Mesenchymal stem cell (in vitro differentiated cells and primary cell): ENCODE data around the gene BTD.

Source experiments
- DNase-seq: peaks from one replicate; pipeline ENCODE4 v3.0.0-alpha.2; 2013
- H2AFZ ChIP-seq: one replicate; pipeline ENCODE4 v1.6.1; 2013; ENCODE audit warnings: low read depth, mild to moderate bottlenecking, control low read depth, inconsistent platforms, low read length, moderate library complexity
- H2AK5ac ChIP-seq: 2 replicates; pipeline ENCODE4 v1.6.1; 2013; ENCODE audit warnings: low read length, moderate library complexity, mild to moderate bottlenecking, inconsistent platforms; ENCODE audit not compliant: severe bottlenecking
- H2BK120ac ChIP-seq: one replicate; pipeline ENCODE4 v1.6.1; 2013; ENCODE audit warnings: low read depth, mild to moderate bottlenecking, inconsistent platforms, low read length, moderate library complexity
- H2BK12ac ChIP-seq, 2 experiments: one replicate each; pipeline ENCODE4 v1.6.1; 2013; ENCODE audit warnings: inconsistent platforms in 2 of 2, low read length in 2 of 2, mild to moderate bottlenecking in 2 of 2, moderate library complexity in 2 of 2, control low read depth in 1 of 2
- H2BK15ac ChIP-seq: one replicate; pipeline ENCODE4 v1.6.1; 2013; ENCODE audit warnings: mild to moderate bottlenecking, low read depth, inconsistent platforms; ENCODE audit not compliant: poor library complexity, severe bottlenecking
- H2BK5ac ChIP-seq: 2 replicates; pipeline ENCODE4 v1.6.1; 2013; ENCODE audit warnings: low read depth, mild to moderate bottlenecking, low read length, control low read depth, inconsistent platforms; ENCODE audit not compliant: poor library complexity, severe bottlenecking
- H3K14ac ChIP-seq, 2 experiments: one replicate each; pipeline ENCODE4 v1.6.1; 2013; ENCODE audit warnings: inconsistent platforms in 2 of 2, low read length in 2 of 2, control low read depth in 1 of 2, mild to moderate bottlenecking in 1 of 2, moderate library complexity in 1 of 2
- H3K18ac ChIP-seq, 2 experiments: one replicate each; pipeline ENCODE4 v1.6.1; 2013; ENCODE audit warnings: inconsistent platforms in 2 of 2, low read length in 2 of 2, control low read depth in 1 of 2, low read depth in 1 of 2, mild to moderate bottlenecking in 1 of 2
- H3K23ac ChIP-seq, 2 experiments: one replicate each; pipeline ENCODE4 v1.6.1; 2013; ENCODE audit warnings: inconsistent platforms in 2 of 2, low read length in 2 of 2, mild to moderate bottlenecking in 2 of 2, moderate library complexity in 2 of 2, control low read depth in 1 of 2
- H3K27ac ChIP-seq: 2 replicates; pipeline ENCODE4 v1.5.1; 2013; ENCODE audit warnings: mild to moderate bottlenecking, moderate library complexity, low read length, control low read depth, inconsistent platforms; ENCODE audit not compliant: poor library complexity, severe bottlenecking
- H3K27me3 ChIP-seq, 2 experiments: 2 replicates each; pipeline versions ENCODE4 v1.6.1 to v1.7.0; 2013; ENCODE audit warnings: low read length in 2 of 2, mild to moderate bottlenecking in 2 of 2, moderate library complexity in 2 of 2, control low read depth in 1 of 2, inconsistent platforms in 1 of 2; ENCODE audit not compliant: control insufficient read depth in 1 of 2, insufficient read depth in 1 of 2
- H3K36me3 ChIP-seq, 2 experiments: 2 replicates each; pipeline versions ENCODE4 v1.6.1 to v1.7.0; 2013; ENCODE audit warnings: low read length in 2 of 2, control low read depth in 1 of 2, inconsistent platforms in 1 of 2, low read depth in 1 of 2, mild to moderate bottlenecking in 1 of 2; ENCODE audit not compliant: insufficient read depth in 2 of 2, control insufficient read depth in 1 of 2
- H3K4ac ChIP-seq, 2 experiments: one replicate each; pipeline ENCODE4 v1.6.1; 2013; ENCODE audit warnings: inconsistent platforms in 2 of 2, low read length in 2 of 2, mild to moderate bottlenecking in 2 of 2, moderate library complexity in 2 of 2, control low read depth in 1 of 2, low read depth in 1 of 2
- H3K4me1 ChIP-seq: 2 replicates; pipeline ENCODE4 v1.6.1; 2013; ENCODE audit warnings: low read depth, low read length, control low read depth; ENCODE audit not compliant: control insufficient read depth, insufficient read depth
- H3K4me2 ChIP-seq: 2 replicates; pipeline ENCODE4 v1.6.1; 2013; ENCODE audit warnings: low read length, mild to moderate bottlenecking, inconsistent platforms; ENCODE audit not compliant: poor library complexity, severe bottlenecking
- H3K4me3 ChIP-seq, 2 experiments: 2 replicates each; pipeline versions ENCODE4 v1.5.1 to v1.7.0; 2013; ENCODE audit warnings: low read length in 2 of 2, mild to moderate bottlenecking in 2 of 2, control low read depth in 1 of 2, low read depth in 1 of 2; ENCODE audit not compliant: insufficient read depth in 1 of 2
- H3K79me1 ChIP-seq: replicated peaks from 2 replicates; pipeline ENCODE4 v1.6.1; 2013; ENCODE audit warnings: mild to moderate bottlenecking, control low read depth, low read length, inconsistent platforms; ENCODE audit not compliant: poor library complexity, severe bottlenecking
- H3K9ac ChIP-seq: 2 replicates; pipeline ENCODE4 v1.7.0; 2013; ENCODE audit warnings: mild to moderate bottlenecking, low read length, moderate library complexity
- H3K9me3 ChIP-seq: 2 replicates; pipeline ENCODE4 v1.7.0; 2013; ENCODE audit warnings: mild to moderate bottlenecking, low read length; ENCODE audit not compliant: control insufficient read depth
- H4K8ac ChIP-seq: one replicate; pipeline ENCODE4 v1.6.1; 2013; ENCODE audit warnings: inconsistent platforms, mild to moderate bottlenecking, low read length, moderate library complexity
- H4K91ac ChIP-seq: one replicate; pipeline ENCODE4 v1.6.1; 2013; ENCODE audit warnings: mild to moderate bottlenecking, low read length, inconsistent platforms
- WGBS: methylation state at CpG from one replicate; pipeline ENCODE4 v1.1.7; 2013; ENCODE audit warnings: mixed read lengths; 5-methylcytosine and 5-hydroxymethylcytosine counted together

BTD gene

GRCh38 chr3:15591928-15592327 is 9.6 kb upstream of the BTD start:
- no peak overlapping the region for H2AK5ac ChIP-seq
- no peak overlapping the region for H2BK15ac ChIP-seq
- H3K9me3 ChIP-seq, result no peaks in the 10 kb centered on the region
- H3K4me3 ChIP-seq, result no peak overlapping the region
- H4K91ac ChIP-seq, result no peak overlapping the region
- H3K14ac ChIP-seq, result no peak overlapping the region
- WGBS, result 93% methylated on average over 17 of the region's 21 CpGs
- no peak overlapping the region for H3K27ac ChIP-seq
- H4K8ac ChIP-seq, result no peak overlapping the region
- no peak overlapping the region for H2AFZ ChIP-seq
- H3K4me2 ChIP-seq, result no peak overlapping the region
- no peak for DNase-seq
- no peak overlapping the region for H3K4ac ChIP-seq
- H2BK12ac ChIP-seq, result no peak overlapping the region
- no peak overlapping the region for H3K23ac ChIP-seq
- H2BK120ac ChIP-seq, result no peak overlapping the region
- no peak overlapping the region for H2BK5ac ChIP-seq
- H3K36me3 ChIP-seq, result peaks cover 15 to 73% of the 10 kb centered on the region in 2 experiments
- H3K18ac ChIP-seq, result no peak overlapping the region
- peaks cover 4% of the 10 kb centered on the region for H3K79me1 ChIP-seq
- H3K4me1 ChIP-seq, result no peaks in the 10 kb centered on the region
- no peaks in the 10 kb centered on the region for H3K27me3 ChIP-seq
- no peak overlapping the region for H3K9ac ChIP-seq

- no peak overlapping the region for H2AK5ac ChIP-seq
- H2AFZ ChIP-seq, result no peak overlapping the region
- peaks cover 4% of the 10 kb centered on the region for H3K79me1 ChIP-seq
- H4K8ac ChIP-seq, result no peak overlapping the region
- H3K23ac ChIP-seq, result no peak overlapping the region
- no peaks in the 10 kb centered on the region for H3K9me3 ChIP-seq
- H3K4me3 ChIP-seq, result no peak overlapping the region
- no peak overlapping the region for H3K4ac ChIP-seq
- WGBS, result 100% methylated on average over 1 of the region's 8 CpGs
- H3K36me3 ChIP-seq, result peaks cover 17 to 77% of the 10 kb centered on the region in 2 experiments
- no peak overlapping the region for H3K14ac ChIP-seq
- no peak overlapping the region for H3K18ac ChIP-seq
- H3K9ac ChIP-seq, result no peak overlapping the region
- H2BK15ac ChIP-seq, result no peak overlapping the region
- no peak overlapping the region for H4K91ac ChIP-seq
- H3K27me3 ChIP-seq, result no peaks in the 10 kb centered on the region
- no peak overlapping the region for H2BK12ac ChIP-seq
- DNase-seq, result no peak
- no peak overlapping the region for H3K4me2 ChIP-seq
- no peak overlapping the region for H2BK120ac ChIP-seq
- no peaks in the 10 kb centered on the region for H3K4me1 ChIP-seq
- no peak overlapping the region for H2BK5ac ChIP-seq
- H3K27ac ChIP-seq, result no peak overlapping the region
These were observed 8.6 kb upstream of the BTD start for GRCh38 chr3:15592968-15593367.

GRCh38 chr3:15595955-15596354 is 5.6 kb upstream of the BTD start:
- H4K8ac ChIP-seq, result no peak overlapping the region
- H4K91ac ChIP-seq, result no peak overlapping the region
- H2BK15ac ChIP-seq, result no peak overlapping the region
- peaks cover 15% of the 10 kb centered on the region for H3K79me1 ChIP-seq
- H3K9me3 ChIP-seq, result no peaks in the 10 kb centered on the region
- no peak overlapping the region for H3K4me3 ChIP-seq
- no peak overlapping the region for H3K14ac ChIP-seq
- H2BK5ac ChIP-seq, result no peak overlapping the region
- H3K27ac ChIP-seq, result no peak overlapping the region
- peaks cover 2% of the 10 kb centered on the region for H3K4me1 ChIP-seq
- no CpG with 5 or more reads among the region's 2 CpGs for WGBS
- no peak overlapping the region for H2AK5ac ChIP-seq
- no peaks in the 10 kb centered on the region for H3K27me3 ChIP-seq
- no peak overlapping the region for H2AFZ ChIP-seq
- no peak overlapping the region for H3K9ac ChIP-seq
- H2BK12ac ChIP-seq, result no peak overlapping the region
- no peak overlapping the region for H3K4me2 ChIP-seq
- no peak overlapping the region for H3K23ac ChIP-seq
- no peak overlapping the region for H3K18ac ChIP-seq
- no peak overlapping the region for H2BK120ac ChIP-seq
- H3K4ac ChIP-seq, result no peak overlapping the region
- no peak for DNase-seq
- H3K36me3 ChIP-seq, result peaks cover 9 to 74% of the 10 kb centered on the region in 2 experiments

GRCh38 chr3:15601046-15601398 is 523 bp upstream of the BTD start:
- WGBS, result 1% methylated on average over 19 of the region's 19 CpGs
- Histone ChIP-seq H3K4ac (no peak overlapping the region), H2BK12ac (no peak overlapping the region), H3K23ac (peak overlapping the region in 1 of 2 experiments; percentile 61), H3K27ac (peak overlapping the region; percentile 93), H2AK5ac (no peak overlapping the region), H2BK15ac (peak overlapping the region; percentile 34), H3K18ac (peak overlapping the region; percentile 31 to 88), H3K79me1 (peaks cover 23% of the 10 kb centered on the region), H3K9me3 (no peaks in the 10 kb centered on the region), H2BK120ac (no peak overlapping the region), H4K91ac (no peak overlapping the region), H3K4me3 (peak overlapping the region; percentile 94 to 96), H3K14ac (peak overlapping the region in 1 of 2 experiments; percentile 96), H4K8ac (peak overlapping the region; percentile 89), H2BK5ac (no peak overlapping the region), H3K27me3 (no peaks in the 10 kb centered on the region), H2AFZ (peak overlapping the region; percentile 97), H3K9ac (peak overlapping the region; percentile 95), H3K4me2 (peak overlapping the region; percentile 50), H3K4me1 (peaks cover 2% of the 10 kb centered on the region), H3K36me3 (peaks cover 4 to 44% of the 10 kb centered on the region in 2 experiments)
- DNase-seq, result no peak
